ENCODE measurements around the gene LRCH4. TPM values are rescaled to one million over a fixed set of nuclear protein-coding genes. Genes with fewer than 3 reads are reported as not detected.
"Not testable (repeated sequence)": the region's sequence is repeated elsewhere in the genome, so short reads cannot be mapped to it uniquely, and the experiment has no call there.

Gene LRCH4
- total RNA-seq, 4 donors from 2014 or later: 115 to 508 (median 151) TPM

- peak overlapping the region; percentile 58 to 93 (median 72) for H3K4me3 ChIP-seq
- H3K27me3 ChIP-seq: no peaks in the 10 kb centered on the region
- no peaks in the 10 kb centered on the region for H3K36me3 ChIP-seq
- WGBS, 2 donors (ENCODE audit: low coverage in 1 of 2): 26 to 40% methylated on average over 2 to 6 of the region's 6 CpGs
- intact Hi-C loops (cut with DNase I; ENCODE audit: low total_unique reads): no loop called here
- no peaks in the 10 kb centered on the region for H3K9me3 ChIP-seq
- in situ Hi-C loops (cut with MboI; ENCODE audit: low pct_ligation_motif_present in 1 of 4, low pct_unique_long_range_greater_than_20kb in 1 of 4, low sequenced_read_pairs in 3 of 4): no loop called here
- H3K4me1 ChIP-seq: peaks cover 20 to 63% (median 55%) of the 10 kb centered on the region in 4 donors
- DNase-seq: peak; percentile 77
- TF ChIP-seq POLR2AphosphoS5 (IDR thresholded peaks at IDR 0.05) (peak in 2 of 3 donors; percentile 14 to 39), EP300 (IDR thresholded peaks at IDR 0.05; ENCODE audit: low read depth) (no peak)
- peak overlapping the region; percentile 76 to 93 (median 89) for H3K27ac ChIP-seq
Observed at GRCh38 chr7:100540073-100540723, 45.7 kb downstream of the LRCH4 start.

DNA sequence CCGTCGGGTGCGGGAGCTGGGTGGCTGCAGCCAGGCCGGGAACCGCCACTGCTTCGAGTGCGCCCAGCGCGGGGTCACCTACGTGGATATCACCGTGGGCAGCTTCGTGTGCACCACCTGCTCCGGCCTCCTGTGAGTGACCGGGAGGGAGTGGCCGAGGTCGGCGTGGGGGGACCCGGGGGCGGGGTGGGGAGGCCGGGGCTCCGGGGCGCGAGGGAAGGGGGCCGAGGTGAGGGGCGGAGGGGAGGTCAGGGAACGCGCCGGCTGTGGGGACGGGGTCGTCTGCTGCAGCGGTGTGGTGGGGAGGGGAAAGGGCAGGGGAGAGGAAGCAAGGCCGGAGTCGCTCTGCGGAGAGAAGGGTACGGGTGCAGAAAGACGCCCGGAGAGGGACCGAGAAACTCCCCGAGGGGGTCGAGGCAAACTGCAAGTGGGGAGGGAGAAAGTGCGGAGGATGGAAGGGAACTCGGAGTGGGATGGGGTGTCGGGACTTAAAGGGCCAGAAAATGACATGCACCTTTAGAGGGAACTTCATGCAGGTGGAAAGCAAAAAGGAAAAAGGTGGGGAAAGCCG lies 46.4 kb downstream of the LRCH4 start:
- peak overlapping the region; percentile 76 to 93 (median 89) for H3K27ac ChIP-seq
- H3K4me1 ChIP-seq: peaks cover 14 to 56% (median 49%) of the 10 kb centered on the region in 4 donors
- no peak for DNase-seq
- in situ Hi-C loops (cut with MboI; ENCODE audit: low pct_ligation_motif_present in 1 of 4, low pct_unique_long_range_greater_than_20kb in 1 of 4, low sequenced_read_pairs in 3 of 4): no loop called here
- H3K36me3 ChIP-seq: no peaks in the 10 kb centered on the region
- 0 to 10% methylated on average over 2 to 29 of the region's 44 CpGs for WGBS, 2 donors (ENCODE audit: low coverage in 1 of 2)
- H3K27me3 ChIP-seq: no peaks in the 10 kb centered on the region
- peak overlapping the region; percentile 58 to 93 (median 72) for H3K4me3 ChIP-seq
- intact Hi-C loops (cut with DNase I; ENCODE audit: low total_unique reads): loop anchor here (5.0 kb wide), 1 partner anchor 698 kb away; the partner anchor contains the start of gene CLDN15
- no peaks in the 10 kb centered on the region for H3K9me3 ChIP-seq
- TF ChIP-seq POLR2AphosphoS5 (IDR thresholded peaks at IDR 0.05) (no peak), CTCF (IDR thresholded peaks at IDR 0.05) (no peak), EP300 (IDR thresholded peaks at IDR 0.05; ENCODE audit: low read depth) (no peak)

- WGBS, 2 donors (ENCODE audit: low coverage in 1 of 2): 0% methylated on average over 7 to 59 of the region's 60 CpGs
- Histone ChIP-seq H3K36me3 (no peaks in the 10 kb centered on the region), H3K27ac (peak within 1 kb of the TSS; percentile 76 to 93 (median 89)), H3K4me3 (peak within 1 kb of the TSS; percentile 58 to 93 (median 72)), H3K4me1 (peaks cover 10 to 51% (median 42%) of the 10 kb centered on the region in 4 donors), H3K9me3 (no peaks in the 10 kb centered on the region), H3K27me3 (no peaks in the 10 kb centered on the region)
- DNase-seq: peak; percentile 100
- peak; percentile 96 for TF ChIP-seq POLR2A (IDR thresholded peaks at IDR 0.05)
- no peak for TF ChIP-seq EP300 (IDR thresholded peaks at IDR 0.05; ENCODE audit: low read depth)
- no peak for TF ChIP-seq CTCF (IDR thresholded peaks at IDR 0.05)
- peak; percentile 95 to 97 (median 96) for TF ChIP-seq POLR2AphosphoS5 (IDR thresholded peaks at IDR 0.05)
- in situ Hi-C loops (cut with MboI; ENCODE audit: low pct_ligation_motif_present in 1 of 4, low pct_unique_long_range_greater_than_20kb in 1 of 4, low sequenced_read_pairs in 3 of 4): no loop called here
- intact Hi-C loops (cut with DNase I; ENCODE audit: low total_unique reads): loop anchor here (5.0 kb wide), 1 partner anchor 698 kb away; the partner anchor contains the start of gene CLDN15
Observed at GRCh38 chr7:100538654-100539435, 47.1 kb downstream of the LRCH4 start, which contains the start of gene AGFG2. AGFG2 (plus strand) TSS chr7:100539203; CDS start chr7:100539347, 144 bp downstream.

DNA sequence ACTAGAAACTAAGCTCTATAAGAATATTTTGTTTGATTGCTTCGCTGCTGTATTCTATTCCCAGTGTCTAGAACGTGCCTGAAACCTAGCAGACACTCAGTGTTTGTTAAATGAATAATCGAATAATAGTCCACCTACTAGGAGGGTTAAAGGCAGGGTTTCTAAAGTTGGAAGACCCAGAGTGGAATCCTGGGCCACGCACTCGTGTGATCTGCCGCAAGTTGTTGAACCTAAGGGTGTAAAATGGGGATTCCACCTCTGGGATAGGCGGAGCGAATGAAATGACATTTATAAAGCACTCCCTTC lies 47.6 kb downstream of the LRCH4 start:
- H3K36me3 ChIP-seq: no peaks in the 10 kb centered on the region
- H3K27ac ChIP-seq: peak overlapping the region; percentile 54 to 84 (median 67)
- peak overlapping the region in 2 of 4 donors; percentile 21 to 29 for H3K4me3 ChIP-seq
- in situ Hi-C loops (cut with MboI; ENCODE audit: low pct_ligation_motif_present in 1 of 4, low pct_unique_long_range_greater_than_20kb in 1 of 4, low sequenced_read_pairs in 3 of 4) (no loop called here), intact Hi-C loops (cut with DNase I; ENCODE audit: low total_unique reads) (loop anchor here (5.0 kb wide), 1 partner anchor 699 kb away; the partner anchor contains the start of gene CLDN15)
- no peaks in the 10 kb centered on the region for H3K27me3 ChIP-seq
- H3K9me3 ChIP-seq: no peaks in the 10 kb centered on the region
- no peak for TF ChIP-seq CTCF (IDR thresholded peaks at IDR 0.05)
- no peak for TF ChIP-seq POLR2A (IDR thresholded peaks at IDR 0.05)
- no peak for TF ChIP-seq POLR2AphosphoS5 (IDR thresholded peaks at IDR 0.05)
- no peak for TF ChIP-seq EP300 (IDR thresholded peaks at IDR 0.05; ENCODE audit: low read depth)
- 1 to 3% methylated on average over 7 to 8 of the region's 8 CpGs for WGBS, 2 donors (ENCODE audit: low coverage in 1 of 2)
- H3K4me1 ChIP-seq: peaks cover 10 to 51% (median 38%) of the 10 kb centered on the region in 4 donors
- DNase-seq: no peak

GRCh38 chr7:100536695-100537094 lies 49.2 kb downstream of the LRCH4 start:
- H3K4me3 ChIP-seq; H3K27ac ChIP-seq; H3K27me3 ChIP-seq; DNase-seq; H3K36me3 ChIP-seq; H3K9me3 ChIP-seq; in situ Hi-C loops (cut with MboI; ENCODE audit: low pct_ligation_motif_present in 1 of 4, low pct_unique_long_range_greater_than_20kb in 1 of 4, low sequenced_read_pairs in 3 of 4): not testable (repeated sequence)
- intact Hi-C loops (cut with DNase I; ENCODE audit: low total_unique reads): loop anchor here (5.0 kb wide), 1 partner anchor 701 kb away; the partner anchor contains the start of gene CLDN15
- WGBS, 2 donors (ENCODE audit: low coverage in 1 of 2): 70% methylated on average over 2 of the region's 2 CpGs; no CpG with 5 or more reads in 1 of the 2 donors
- H3K4me1 ChIP-seq: peaks cover 10 to 46% (median 25%) of the 10 kb centered on the region in 4 donors

DNA sequence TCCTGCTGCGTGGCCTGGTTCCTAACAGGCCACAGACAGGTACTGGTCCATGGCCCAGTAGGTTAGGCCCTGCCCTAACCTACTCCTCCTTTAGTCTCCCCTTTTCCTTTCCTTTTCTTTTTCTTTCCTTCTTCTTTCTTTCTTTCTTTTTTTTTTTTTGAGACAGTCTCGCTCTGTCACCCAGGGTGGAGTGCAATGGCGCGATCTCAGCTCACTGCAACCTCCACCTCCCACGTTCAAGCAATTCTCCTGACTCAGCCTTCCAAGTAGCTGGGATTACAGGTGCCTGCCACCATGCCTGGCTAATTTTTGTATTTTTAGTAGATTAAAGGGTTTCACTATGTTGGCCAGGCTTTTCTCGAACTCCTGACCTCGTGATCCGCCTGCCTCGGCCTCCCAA lies 49.9 kb downstream of the LRCH4 start:
- peaks cover 10 to 39% (median 21%) of the 10 kb centered on the region in 4 donors for H3K4me1 ChIP-seq
- H3K4me3 ChIP-seq; H3K9me3 ChIP-seq; in situ Hi-C loops (cut with MboI; ENCODE audit: low pct_ligation_motif_present in 1 of 4, low pct_unique_long_range_greater_than_20kb in 1 of 4, low sequenced_read_pairs in 3 of 4); H3K27me3 ChIP-seq; H3K36me3 ChIP-seq; DNase-seq; H3K27ac ChIP-seq: not testable (repeated sequence)
- intact Hi-C loops (cut with DNase I; ENCODE audit: low total_unique reads): loop anchor here (5.0 kb wide), 1 partner anchor 701 kb away; the partner anchor contains the start of gene CLDN15
- WGBS, 2 donors (ENCODE audit: low coverage in 1 of 2): 96 to 100% methylated on average over 2 to 9 of the region's 9 CpGs

Measured in transverse colon (tissue), 4 donors.